SK-MEL-5 (cell line): ENCODE results near the gene NPAS4. TPM values are rescaled to one million over a fixed set of nuclear protein-coding genes. Genes with fewer than 3 reads are reported as not detected.
A peak's percentile ranks its signal among the peaks of the same experiment; 100 is the strongest.

Source experiments
- DNase-seq: peaks from one replicate; pipeline ENCODE4 v3.0.0-alpha.2; 2016; ENCODE audit warnings: low read depth, low spot score
- in situ Hi-C: cut with HindIII; loops from 2 replicates; pipeline ENCODE4 v1.10.0; 2016; ENCODE audit warnings: low sequenced_read_pairs, high pct_unique_total_duplicates, low pct_unique_long_range_greater_than_20kb
- small RNA-seq, 2 experiments: library from RNA; depleted of rRNA; stranded (forward); fragments of <200 nt; gene quantifications; one replicate each; pipeline ENCODE3, GENCODE V24; 2014
- total RNA-seq: library from RNA; depleted of rRNA; stranded (reverse); fragments of >200 nt; shearing (Covaris generic); gene quantifications from 2 replicates; pipeline ENCODE4 v1.2.3, GENCODE V29; 2014; rRNA removed

Gene NPAS4
- total RNA-seq, 1 experiment from 2014 or later, result not detected

GRCh38 chr11:66467034-66467659 lies 46.3 kb downstream of the NPAS4 start:
- DNase-seq, result no peak
- in situ Hi-C loops, result no loop called here

GRCh38 chr11:66467756-66468155 lies 46.9 kb downstream of the NPAS4 start:
- in situ Hi-C loops, result no loop called here

GRCh38 chr11:66468691-66469090 lies 47.9 kb downstream of the NPAS4 start:
- in situ Hi-C loops, result no loop called here
- DNase-seq, result no peak

More at GRCh38 chr11:66467756-66468155, 46.9 kb downstream of the NPAS4 start:
- DNase-seq, result peak; percentile 14

GRCh38 chr11:66469441-66469840 lies 48.6 kb downstream of the NPAS4 start:
- in situ Hi-C loops, result no loop called here
- no peak for DNase-seq

- in situ Hi-C loops, result no loop called here
- DNase-seq, result no peak
Observed at GRCh38 chr11:66470015-66470414, 49.2 kb downstream of the NPAS4 start.

- in situ Hi-C loops, result no loop called here
Observed at GRCh38 chr11:66471142-66471541, 50.3 kb downstream of the NPAS4 start.

GRCh38 chr11:66472054-66472453 lies 51.2 kb downstream of the NPAS4 start:
- DNase-seq, result no peak
- in situ Hi-C loops, result no loop called here

More at GRCh38 chr11:66471142-66471541, 50.3 kb downstream of the NPAS4 start:
- no peak for DNase-seq

- in situ Hi-C loops, result no loop called here
- DNase-seq, result no peak
Observed at GRCh38 chr11:66473167-66473566, 52.3 kb downstream of the NPAS4 start.

GRCh38 chr11:66473608-66474515 lies 53.0 kb downstream of the NPAS4 start:
- in situ Hi-C loops, result no loop called here
- no peak for DNase-seq

- in situ Hi-C loops, result no loop called here
- no peak for DNase-seq
Observed at GRCh38 chr11:66475349-66476172, 54.7 kb downstream of the NPAS4 start.

Small RNA genes within 50 kb of the gene (small RNA-seq; reads per million reads assigned to genes)
- gene RF00017 (0 reads per million in 2 experiments), gene RF00416 (0 to 0.02 reads per million in 2 experiments), gene RNU1-84P (0.08 to 0.29 reads per million in 2 experiments)

Other genes with a start within 250 kb of the NPAS4 start
- gene KLC2, start 163.3 kb upstream of the NPAS4 start, total RNA-seq, result 4.6 and 5.3 TPM in 2 replicates
- 78.7 and 85.1 TPM in 2 replicates for gene RAB1B, start 152.4 kb upstream of the NPAS4 start, total RNA-seq
- gene CNIH2, start 142.9 kb upstream of the NPAS4 start, total RNA-seq, result 0.56 and 0.63 TPM in 2 replicates
- gene YIF1A, start 131.9 kb upstream of the NPAS4 start, total RNA-seq, result 178 and 183 TPM in 2 replicates
- gene TMEM151A, start 129.1 kb upstream of the NPAS4 start, total RNA-seq, result 1.8 and 2.9 TPM in 2 replicates
- gene CD248, start 104.0 kb upstream of the NPAS4 start, total RNA-seq, result not detected in 2 replicates
- 12.1 and 12.2 TPM in 2 replicates for gene RIN1, start 84.6 kb upstream of the NPAS4 start, total RNA-seq
- gene BRMS1, start 75.9 kb upstream of the NPAS4 start, total RNA-seq, result 70.2 and 70.5 TPM in 2 replicates
- 58.8 and 65.6 TPM in 2 replicates for gene B4GAT1, start 73.4 kb upstream of the NPAS4 start, total RNA-seq
- gene SLC29A2, start 49.3 kb upstream of the NPAS4 start, total RNA-seq, result 0.63 and 2.0 TPM in 2 replicates
- 45.4 and 63.4 TPM in 2 replicates for gene MRPL11, start 17.8 kb downstream of the NPAS4 start, total RNA-seq
- gene PELI3, start 45.9 kb downstream of the NPAS4 start, total RNA-seq, result 7.4 and 8.1 TPM in 2 replicates
- 40.9 and 43.5 TPM in 2 replicates for gene DPP3, start 59.4 kb downstream of the NPAS4 start, total RNA-seq
- 6.3 and 9.1 TPM in 2 replicates for gene BBS1, start 89.6 kb downstream of the NPAS4 start, total RNA-seq
- 19.6 and 26.8 TPM in 2 replicates for gene ZDHHC24, start 125.0 kb downstream of the NPAS4 start, total RNA-seq
- not detected in 2 replicates for gene ACTN3, start 125.9 kb downstream of the NPAS4 start, total RNA-seq
- 35.2 and 43.1 TPM in 2 replicates for gene CTSF, start 147.6 kb downstream of the NPAS4 start, total RNA-seq
- gene CCDC87, start 172.0 kb downstream of the NPAS4 start, total RNA-seq, result 0.08 and 0.24 TPM in 2 replicates
- gene CCS, start 172.2 kb downstream of the NPAS4 start, total RNA-seq, result 13.4 and 15.1 TPM in 2 replicates
- 23.3 and 26.1 TPM in 2 replicates for gene RBM14, start 195.6 kb downstream of the NPAS4 start, total RNA-seq
- 58.3 and 73.6 TPM in 2 replicates for gene RBM4, start 217.7 kb downstream of the NPAS4 start, total RNA-seq